GM18870 (cell line): ENCODE data around the gene LMCD1.

Experiments
- ATAC-seq: cut with Tn5 transposase; IDR thresholded peaks from one replicate; pipeline ENCODE4 v1.9.1; 2021; ENCODE audit warnings: moderate library complexity; ENCODE audit not compliant: unreplicated experiment

LMCD1 gene

GRCh38 chr3:8556473-8556869 lies 54.8 kb downstream of the LMCD1 start:
- no peak for ATAC-seq

- ATAC-seq = no peak
Measured at GRCh38 chr3:8557298-8557697, 55.7 kb downstream of the LMCD1 start.

GRCh38 chr3:8558645-8559044 lies 57.0 kb downstream of the LMCD1 start:
- ATAC-seq = no peak

GRCh38 chr3:8559351-8559750 lies 57.7 kb downstream of the LMCD1 start:
- no peak for ATAC-seq

GRCh38 chr3:8560366-8561007 lies 58.9 kb downstream of the LMCD1 start:
- ATAC-seq = no peak

GRCh38 chr3:8561370-8561769 lies 59.7 kb downstream of the LMCD1 start:
- no peak for ATAC-seq

GRCh38 chr3:8562081-8562595 lies 60.5 kb downstream of the LMCD1 start:
- ATAC-seq = no peak

- ATAC-seq = no peak
Measured at GRCh38 chr3:8563146-8563545, 61.5 kb downstream of the LMCD1 start.

GRCh38 chr3:8563597-8563996 lies 62.0 kb downstream of the LMCD1 start:
- no peak for ATAC-seq

- ATAC-seq = no peak
Measured at GRCh38 chr3:8565376-8565775, 63.8 kb downstream of the LMCD1 start.

GRCh38 chr3:8567784-8568575 lies 66.4 kb downstream of the LMCD1 start:
- no peak for ATAC-seq

- ATAC-seq = no peak
Measured at GRCh38 chr3:8571256-8571655, 69.6 kb downstream of the LMCD1 start.

GRCh38 chr3:8573342-8573926 lies 71.8 kb downstream of the LMCD1 start:
- ATAC-seq = no peak

GRCh38 chr3:8574040-8574669 lies 72.5 kb downstream of the LMCD1 start:
- no peak for ATAC-seq

- ATAC-seq = no peak
Measured at GRCh38 chr3:8574670-8575322, 73.2 kb downstream of the LMCD1 start.

GRCh38 chr3:8575364-8576104 lies 73.9 kb downstream of the LMCD1 start:
- ATAC-seq = no peak

GRCh38 chr3:8576436-8576835 lies 74.8 kb downstream of the LMCD1 start:
- no peak for ATAC-seq

GRCh38 chr3:8576841-8577571 lies 75.4 kb downstream of the LMCD1 start:
- no peak for ATAC-seq

GRCh38 chr3:8578282-8578681 lies 76.7 kb downstream of the LMCD1 start:
- ATAC-seq = no peak

GRCh38 chr3:8579096-8579495 lies 77.5 kb downstream of the LMCD1 start:
- ATAC-seq = peak; percentile 98
